ENCODE measurements around the gene MINAR1.

GRCh38 chr15:79400650-79401049, 31.5 kb upstream of the MINAR1 start:
- TF ChIP-seq POLR2A (IDR thresholded peaks at IDR 0.05; ENCODE audit: low read depth, low read length): no peak
- TF ChIP-seq POLR2AphosphoS5 (IDR thresholded peaks at IDR 0.05; ENCODE audit: low read depth, low read length): no peak
- no peak for TF ChIP-seq TAF1 (IDR thresholded peaks at IDR 0.05; ENCODE audit: borderline replicate concordance, low read depth, low read length)
